ENCODE data around the gene SPARCL1.

- TF ChIP-seq CTCF (conservative IDR thresholded peaks at IDR 0.05; ENCODE audit: low read length), result no peak
- TF ChIP-seq EZH2phosphoT487 (IDR thresholded peaks at IDR 0.05; ENCODE audit: borderline replicate concordance), result no peak
Measured at GRCh38 chr4:87469390-87469789, 59.8 kb downstream of the SPARCL1 start.

Measured in Loucy (cell line).